ENCODE data around the gene SUMO3.
A peak's percentile ranks its signal among the peaks of the same experiment; 100 is the strongest.

SUMO3 gene

GRCh38 chr21:44848821-44849521 is 31.1 kb upstream of the SUMO3 start:
- peak in 3 of 10 donors; percentile 39 to 77 (median 56) for DNase-seq
- intact Hi-C loops (cut with DNase I), result no loop called here

- intact Hi-C loops (cut with DNase I), result no loop called here
- peak in 2 of 10 donors; percentile 61 to 78 for DNase-seq
These were observed 29.6 kb upstream of the SUMO3 start for GRCh38 chr21:44847261-44848056.

- peak in 7 of 10 donors; percentile 31 to 93 (median 68) for DNase-seq
- intact Hi-C loops (cut with DNase I), result no loop called here
These were observed 28.8 kb upstream of the SUMO3 start for GRCh38 chr21:44846485-44847260.

GRCh38 chr21:44846224-44846484 is 28.3 kb upstream of the SUMO3 start:
- no peak for DNase-seq
- intact Hi-C loops (cut with DNase I), result no loop called here

GRCh38 chr21:44845418-44846223 is 27.8 kb upstream of the SUMO3 start:
- intact Hi-C loops (cut with DNase I), result no loop called here

GRCh38 chr21:44844256-44844655 is 26.4 kb upstream of the SUMO3 start:
- peak in 2 of 10 donors; percentile 54 to 61 for DNase-seq
- intact Hi-C loops (cut with DNase I), result no loop called here

More at GRCh38 chr21:44845418-44846223, 27.8 kb upstream of the SUMO3 start:
- peak in 5 of 10 donors; percentile 47 to 88 (median 75) for DNase-seq

- peak in 3 of 10 donors; percentile 37 to 75 (median 60) for DNase-seq
- intact Hi-C loops (cut with DNase I), result no loop called here
These were observed 25.0 kb upstream of the SUMO3 start for GRCh38 chr21:44842721-44843445.

GRCh38 chr21:44842087-44842486 is 24.2 kb upstream of the SUMO3 start:
- intact Hi-C loops (cut with DNase I), result no loop called here
- DNase-seq, result peak in 3 of 10 donors; percentile 11 to 48 (median 37)

GRCh38 chr21:44840771-44841170 is 22.9 kb upstream of the SUMO3 start:
- intact Hi-C loops (cut with DNase I), result no loop called here

GRCh38 chr21:44838951-44839350 is 21.1 kb upstream of the SUMO3 start:
- peak in 3 of 10 donors; percentile 55 to 58 (median 56) for DNase-seq
- intact Hi-C loops (cut with DNase I), result no loop called here

More at GRCh38 chr21:44840771-44841170, 22.9 kb upstream of the SUMO3 start:
- peak in 3 of 10 donors; percentile 42 to 61 (median 43) for DNase-seq

GRCh38 chr21:44838039-44838895 is 20.4 kb upstream of the SUMO3 start:
- intact Hi-C loops (cut with DNase I), result no loop called here
- peak in 2 of 10 donors; percentile 53 to 80 for DNase-seq

- intact Hi-C loops (cut with DNase I), result no loop called here
- DNase-seq, result peak in 1 of 10 donors; percentile 71
These were observed 19.7 kb upstream of the SUMO3 start for GRCh38 chr21:44837537-44837936.

GRCh38 chr21:44836666-44837471 is 19.0 kb upstream of the SUMO3 start:
- DNase-seq, result peak in 3 of 10 donors; percentile 77 to 83 (median 80)
- intact Hi-C loops (cut with DNase I), result no loop called here

- intact Hi-C loops (cut with DNase I), result no loop called here
- DNase-seq, result no peak
These were observed 18.4 kb upstream of the SUMO3 start for GRCh38 chr21:44836349-44836665.

GRCh38 chr21:44835647-44835973 is 17.7 kb upstream of the SUMO3 start:
- intact Hi-C loops (cut with DNase I), result no loop called here
- DNase-seq, result peak in 3 of 10 donors; percentile 24 to 40 (median 39)

GRCh38 chr21:44834951-44835646 is 17.2 kb upstream of the SUMO3 start:
- DNase-seq, result peak in 3 of 10 donors; percentile 51 to 75 (median 60)
- intact Hi-C loops (cut with DNase I), result no loop called here

GRCh38 chr21:44834231-44834950 is 16.5 kb upstream of the SUMO3 start:
- DNase-seq, result peak in 3 of 10 donors; percentile 46 to 67 (median 55)

More at GRCh38 chr21:44834231-44834950, 16.5 kb upstream of the SUMO3 start:
- intact Hi-C loops (cut with DNase I), result no loop called here

All from posterior cingulate gyrus (tissue), 11 donors.